Natural killer cell (primary cell): ENCODE data around the gene EXTL2. TPM values are rescaled to one million over a fixed set of nuclear protein-coding genes. Genes with fewer than 3 reads are reported as not detected.

Experiments
- ATAC-seq, 3 donors: fragments of 150-1000 bp in 2 of 3; fragments of 200-7000 bp in 1 of 3; cut with Tn5 transposase; 1 replicate in 1 of 3; 2 replicates in 2 of 3; pipeline ENCODE4 v1.10.0; 2021; ENCODE audit warnings: mild to moderate bottlenecking in 2 of 3, moderate library complexity in 2 of 3
- DNase-seq, 2 donors: peaks; one replicate each; pipeline versions ENCODE4 v3.0.0 to v3.0.0-alpha.2; 2013 to 2021; ENCODE audit warnings: mixed read lengths in 1 of 2
- H3K27ac ChIP-seq: one replicate; pipeline ENCODE4 v1.5.1; 2013; ENCODE audit warnings: mild to moderate bottlenecking, low read length
- H3K27me3 ChIP-seq: one replicate; pipeline ENCODE4 v1.6.1; 2013; ENCODE audit warnings: low read length; ENCODE audit not compliant: control insufficient read depth, insufficient read depth
- H3K36me3 ChIP-seq: one replicate; pipeline ENCODE4 v1.6.1; 2013; ENCODE audit warnings: low read length; ENCODE audit not compliant: control insufficient read depth, insufficient read depth
- H3K4me1 ChIP-seq: one replicate; pipeline ENCODE4 v1.6.1; 2013; ENCODE audit warnings: low read length; ENCODE audit not compliant: control insufficient read depth, insufficient read depth
- H3K4me3 ChIP-seq: one replicate; pipeline ENCODE4 v1.5.1; 2013; ENCODE audit warnings: low read length
- H3K9me3 ChIP-seq: one replicate; pipeline ENCODE4 v1.6.1; 2013; ENCODE audit warnings: low read length; ENCODE audit not compliant: control insufficient read depth, insufficient read depth
- H3K27ac Mint-ChIP-seq, 2 donors: one replicate each; pipeline ENCODE4 v1.8.0; 2022; ENCODE audit warnings: mild to moderate bottlenecking in 2 of 2, mixed read lengths in 2 of 2, moderate library complexity in 1 of 2
- H3K27me3 Mint-ChIP-seq, 2 donors: one replicate each; pipeline ENCODE4 v1.8.0; 2022; ENCODE audit warnings: low read depth in 2 of 2, mixed read lengths in 2 of 2
- H3K36me3 Mint-ChIP-seq: one replicate; pipeline ENCODE4 v1.8.0; 2022; ENCODE audit warnings: mixed read lengths
- H3K4me1 Mint-ChIP-seq, 2 donors: one replicate each; pipeline ENCODE4 v1.8.0; 2022; ENCODE audit warnings: mixed read lengths in 2 of 2
- H3K4me3 Mint-ChIP-seq: one replicate; pipeline ENCODE4 v1.8.0; 2022; ENCODE audit warnings: mild to moderate bottlenecking, moderate library complexity, mixed read lengths
- H3K9me3 Mint-ChIP-seq, 2 donors: one replicate each; pipeline ENCODE4 v1.8.0; 2022; ENCODE audit warnings: mixed read lengths in 2 of 2
- CTCF ChIP-seq: fragments of 200-600 bp; IDR thresholded peaks from one replicate; pipeline ENCODE4 v1.8.0; 2022; ENCODE audit warnings: antibody characterized with exemption
- WGBS: methylation state at CpG from one replicate; pipeline ENCODE4 v1.1.7; 2013; ENCODE audit warnings: missing lambda C conversion rate; ENCODE audit not compliant: insufficient coverage; 5-methylcytosine and 5-hydroxymethylcytosine counted together
- intact Hi-C: fragments of 100-400 bp; cut with micrococcal nuclease; formaldehyde crosslinking; loops from one replicate; pipeline ENCODE4 v1.14.2; 2022
- total RNA-seq, 4 donors: library from RNA; stranded (reverse); fragments of 120-200 nt in 1 of 4; gene quantifications; one replicate each; pipeline versions ENCODE4 v1.2.3 to v1.2.4, GENCODE V29; 2013 to 2022

The EXTL2 gene
- total RNA-seq, 3 donors from 2014 or later (not counting 1 experiment from before 2014, with no cell fraction given), result 3.5 to 5.8 (median 3.9) TPM

DNA sequence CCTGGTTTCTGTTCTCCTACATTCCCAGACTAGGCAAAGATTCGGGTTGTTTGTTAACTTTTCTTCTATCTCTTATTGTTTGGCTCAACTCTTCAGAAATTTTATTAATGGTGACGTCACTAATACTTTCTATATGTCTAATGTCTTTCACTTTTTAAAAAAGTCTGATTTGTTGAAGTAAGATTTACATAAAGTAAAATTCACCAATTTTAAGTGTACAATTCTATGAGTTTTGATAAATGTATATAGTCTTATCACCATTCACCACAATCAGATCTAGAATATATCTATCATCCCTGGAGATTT is 27.8 kb downstream of the EXTL2 start:
- Mint-ChIP-seq H3K27ac (no peak overlapping the region), H3K4me1 (no peaks in the 10 kb centered on the region), H3K27me3 (no peaks in the 10 kb centered on the region), H3K4me3 (no peak overlapping the region), H3K9me3 (no peaks in the 10 kb centered on the region), H3K36me3 (no peaks in the 10 kb centered on the region)
- DNase-seq, result no peak
- H3K36me3 ChIP-seq, result no peaks in the 10 kb centered on the region
- no peak for TF ChIP-seq CTCF
- no peaks in the 10 kb centered on the region for H3K4me1 ChIP-seq
- 83% methylated on average over 1 of the region's 2 CpGs for WGBS
- no peak overlapping the region for H3K4me3 ChIP-seq
- H3K27ac ChIP-seq, result no peak overlapping the region
- intact Hi-C loops, result loop anchor here (5.0 kb wide), 1 partner anchor 335 kb away; no protein-coding TSS in a partner anchor
- ATAC-seq, result no peak
- no peaks in the 10 kb centered on the region for H3K9me3 ChIP-seq
- no peaks in the 10 kb centered on the region for H3K27me3 ChIP-seq

GRCh38 chr1:100866041-100866900 is 28.4 kb downstream of the EXTL2 start:
- 41% methylated on average over 2 of the region's 5 CpGs for WGBS
- Mint-ChIP-seq H3K4me1 (no peaks in the 10 kb centered on the region), H3K36me3 (no peaks in the 10 kb centered on the region), H3K9me3 (no peaks in the 10 kb centered on the region), H3K27ac (no peak overlapping the region), H3K4me3 (no peak overlapping the region), H3K27me3 (no peaks in the 10 kb centered on the region)
- Histone ChIP-seq H3K36me3 (no peaks in the 10 kb centered on the region), H3K27me3 (no peaks in the 10 kb centered on the region), H3K4me3 (no peak overlapping the region), H3K4me1 (no peaks in the 10 kb centered on the region), H3K27ac (no peak overlapping the region), H3K9me3 (no peaks in the 10 kb centered on the region)
- intact Hi-C loops, result loop anchor here (5.0 kb wide), 1 partner anchor 334 kb away; no protein-coding TSS in a partner anchor
- peak; percentile 35 to 53 (median 42) for ATAC-seq
- DNase-seq, result peak in 1 of 2 donors; percentile 54
- TF ChIP-seq CTCF, result peak; percentile 64

- no peak overlapping the region for H3K4me3 Mint-ChIP-seq
- no peak overlapping the region for H3K27ac ChIP-seq
- intact Hi-C loops, result no loop called here
- H3K27me3 ChIP-seq, result no peaks in the 10 kb centered on the region
- no peaks in the 10 kb centered on the region for H3K36me3 Mint-ChIP-seq
- WGBS, result 83% methylated on average over 1 of the region's 2 CpGs
- H3K27me3 Mint-ChIP-seq, result no peaks in the 10 kb centered on the region
- no peak for DNase-seq
- no peak overlapping the region for H3K27ac Mint-ChIP-seq
- no peaks in the 10 kb centered on the region for H3K4me1 Mint-ChIP-seq
- H3K9me3 ChIP-seq, result no peaks in the 10 kb centered on the region
- H3K4me3 ChIP-seq, result no peak overlapping the region
- TF ChIP-seq CTCF, result no peak
- no peaks in the 10 kb centered on the region for H3K36me3 ChIP-seq
- no peak for ATAC-seq
- H3K4me1 ChIP-seq, result no peaks in the 10 kb centered on the region
- H3K9me3 Mint-ChIP-seq, result no peaks in the 10 kb centered on the region
These were observed 32.1 kb downstream of the EXTL2 start for GRCh38 chr1:100862591-100862990.
